Measurements from ENCODE around the gene MYH14.
"Not testable (repeated sequence)": the region's sequence is repeated elsewhere in the genome, so short reads cannot be mapped to it uniquely, and the experiment has no call there.

The MYH14 gene

GRCh38 chr19:50224986-50225747 lies 21.7 kb downstream of the MYH14 start:
- in situ Hi-C loops (cut with HindIII; ENCODE audit: low sequenced_read_pairs): no loop called here
- DNase-seq (ENCODE audit: low read depth): no peak
- no peak overlapping the region for H3K4me3 ChIP-seq (ENCODE audit: low read depth, low read length)
- TF ChIP-seq CTCF (IDR thresholded peaks at IDR 0.05; ENCODE audit: low read depth, low read length, missing control alignments): no peak

- in situ Hi-C loops (cut with HindIII; ENCODE audit: low sequenced_read_pairs): no loop called here
- no peak for DNase-seq (ENCODE audit: low read depth)
- H3K4me3 ChIP-seq (ENCODE audit: low read depth, low read length): no peak overlapping the region
- TF ChIP-seq CTCF (IDR thresholded peaks at IDR 0.05; ENCODE audit: low read depth, low read length, missing control alignments): no peak
Measured at GRCh38 chr19:50226536-50226935, 23.1 kb downstream of the MYH14 start.

- in situ Hi-C loops (cut with HindIII; ENCODE audit: low sequenced_read_pairs); H3K4me3 ChIP-seq (ENCODE audit: low read depth, low read length); DNase-seq (ENCODE audit: low read depth): not testable (repeated sequence)
Measured at GRCh38 chr19:50228153-50228552, 24.7 kb downstream of the MYH14 start.

GRCh38 chr19:50230379-50231351 lies 27.2 kb downstream of the MYH14 start:
- no peak for TF ChIP-seq CTCF (IDR thresholded peaks at IDR 0.05; ENCODE audit: low read depth, low read length, missing control alignments)
- in situ Hi-C loops (cut with HindIII; ENCODE audit: low sequenced_read_pairs): no loop called here
- no peak overlapping the region for H3K4me3 ChIP-seq (ENCODE audit: low read depth, low read length)
- no peak for DNase-seq (ENCODE audit: low read depth)

- DNase-seq (ENCODE audit: low read depth); in situ Hi-C loops (cut with HindIII; ENCODE audit: low sequenced_read_pairs); H3K4me3 ChIP-seq (ENCODE audit: low read depth, low read length): not testable (repeated sequence)
Measured at GRCh38 chr19:50231417-50231816, 28.0 kb downstream of the MYH14 start.

GRCh38 chr19:50231821-50232220 lies 28.4 kb downstream of the MYH14 start:
- H3K4me3 ChIP-seq (ENCODE audit: low read depth, low read length): no peak overlapping the region
- DNase-seq (ENCODE audit: low read depth): no peak
- no peak for TF ChIP-seq CTCF (IDR thresholded peaks at IDR 0.05; ENCODE audit: low read depth, low read length, missing control alignments)
- in situ Hi-C loops (cut with HindIII; ENCODE audit: low sequenced_read_pairs): no loop called here

GRCh38 chr19:50232600-50232999 lies 29.2 kb downstream of the MYH14 start:
- no peak for DNase-seq (ENCODE audit: low read depth)
- TF ChIP-seq CTCF (IDR thresholded peaks at IDR 0.05; ENCODE audit: low read depth, low read length, missing control alignments): no peak
- in situ Hi-C loops (cut with HindIII; ENCODE audit: low sequenced_read_pairs): no loop called here
- no peak overlapping the region for H3K4me3 ChIP-seq (ENCODE audit: low read depth, low read length)

All from astrocyte of the cerebellum (primary cell).